Measurements from ENCODE around the gene TMEM14B.
"Not testable (repeated sequence)": the region's sequence is repeated elsewhere in the genome, so short reads cannot be mapped to it uniquely, and the experiment has no call there.

Gene TMEM14B

GRCh38 chr6:10749734-10750133, 2.1 kb downstream of the TMEM14B start:
- DNase-seq: no peak

GRCh38 chr6:10750568-10750967, 3.0 kb downstream of the TMEM14B start:
- DNase-seq: not testable (repeated sequence)

- DNase-seq: not testable (repeated sequence)
Measured at GRCh38 chr6:10751757-10752156, 4.2 kb downstream of the TMEM14B start.

GRCh38 chr6:10756085-10756484, 8.5 kb downstream of the TMEM14B start:
- DNase-seq: no peak

- DNase-seq: no peak
Measured at GRCh38 chr6:10759312-10759839, 11.8 kb downstream of the TMEM14B start.

GRCh38 chr6:10759884-10760329, 12.3 kb downstream of the TMEM14B start:
- no peak for DNase-seq

GRCh38 chr6:10763006-10763405, 15.4 kb downstream of the TMEM14B start:
- DNase-seq: no peak

- no peak for DNase-seq
Measured at GRCh38 chr6:10769419-10769818, 21.8 kb downstream of the TMEM14B start.

GRCh38 chr6:10771371-10771894, 23.8 kb downstream of the TMEM14B start:
- DNase-seq: no peak

- no peak for DNase-seq
Measured at GRCh38 chr6:10778230-10778629, 30.6 kb downstream of the TMEM14B start.

- no peak for DNase-seq
Measured at GRCh38 chr6:10779076-10779475, 31.5 kb downstream of the TMEM14B start.

GRCh38 chr6:10791673-10792072, 44.1 kb downstream of the TMEM14B start:
- DNase-seq: no peak

GRCh38 chr6:10792101-10792500, 44.5 kb downstream of the TMEM14B start:
- no peak for DNase-seq

- DNase-seq: no peak
Measured at GRCh38 chr6:10793035-10793434, 45.4 kb downstream of the TMEM14B start.

GRCh38 chr6:10793695-10794094, 46.1 kb downstream of the TMEM14B start:
- no peak for DNase-seq

- no peak for DNase-seq
Measured at GRCh38 chr6:10794239-10794638, 46.6 kb downstream of the TMEM14B start.

GRCh38 chr6:10800810-10801209, 53.2 kb downstream of the TMEM14B start:
- no peak for DNase-seq

GRCh38 chr6:10801224-10801848, 53.7 kb downstream of the TMEM14B start:
- DNase-seq: peak; percentile 78
